ENCODE measurements around the gene DIP2A.
"Not testable (repeated sequence)": the region's sequence is repeated elsewhere in the genome, so short reads cannot be mapped to it uniquely, and the experiment has no call there.

The DIP2A gene

DNA sequence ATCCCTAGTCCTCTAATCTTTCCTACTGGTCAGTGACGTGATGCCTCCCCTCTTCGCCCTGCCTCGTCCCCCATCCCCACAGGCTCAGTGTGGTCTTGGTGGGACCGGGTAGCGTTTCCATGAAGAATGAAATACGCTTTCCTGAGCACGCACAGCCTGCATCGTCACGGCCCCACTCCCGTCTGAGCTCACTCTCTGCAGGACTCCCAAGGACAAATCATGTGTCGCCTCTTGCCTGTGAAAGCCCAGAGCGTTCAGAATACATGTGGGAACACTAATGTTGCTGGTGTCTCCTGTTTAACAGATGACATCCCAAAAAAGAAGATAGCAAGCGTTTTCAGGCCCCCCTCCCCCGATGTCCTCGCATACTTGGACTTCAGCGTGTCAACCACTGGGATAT lies 97.0 kb downstream of the DIP2A start:
- no peak for DNase-seq (ENCODE audit: low read depth)

DNA sequence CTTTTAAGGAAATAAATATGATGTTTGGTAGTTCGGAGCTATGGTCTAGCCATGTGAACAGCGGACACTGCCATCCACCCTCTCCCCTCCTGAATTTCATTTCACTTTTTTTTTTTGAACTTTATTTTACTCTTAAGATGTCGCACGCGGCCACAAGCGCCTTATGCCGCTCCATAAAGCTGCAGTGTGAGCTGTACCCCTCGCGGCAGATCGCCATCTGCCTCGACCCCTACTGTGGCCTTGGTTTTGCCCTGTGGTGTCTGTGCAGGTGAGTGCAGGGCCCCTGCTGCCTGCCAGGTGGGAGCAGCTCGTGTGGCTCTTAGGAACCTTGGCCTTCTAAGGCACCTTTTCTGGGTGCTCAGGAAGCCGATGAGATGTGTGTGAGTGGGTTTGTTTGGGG lies 98.1 kb downstream of the DIP2A start:
- DNase-seq (ENCODE audit: low read depth): no peak

DNA sequence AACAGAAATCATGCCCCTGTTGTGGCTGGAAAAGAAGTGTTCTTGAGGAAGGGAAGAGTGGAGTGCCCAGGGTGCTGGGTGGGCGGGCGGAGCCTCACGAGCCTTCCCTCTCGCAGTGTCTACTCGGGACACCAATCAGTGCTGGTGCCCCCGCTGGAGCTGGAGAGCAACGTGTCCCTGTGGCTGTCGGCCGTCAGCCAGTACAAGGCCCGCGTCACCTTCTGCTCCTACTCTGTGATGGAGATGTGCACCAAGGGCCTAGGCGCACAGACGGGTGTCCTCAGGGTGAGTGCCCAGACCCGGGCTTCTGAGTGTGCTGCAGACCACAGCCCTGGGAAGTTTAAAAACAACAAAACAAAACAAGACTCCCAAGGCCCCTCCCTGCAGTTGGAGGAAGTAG lies 98.8 kb downstream of the DIP2A start:
- DNase-seq (ENCODE audit: low read depth): no peak

DNA sequence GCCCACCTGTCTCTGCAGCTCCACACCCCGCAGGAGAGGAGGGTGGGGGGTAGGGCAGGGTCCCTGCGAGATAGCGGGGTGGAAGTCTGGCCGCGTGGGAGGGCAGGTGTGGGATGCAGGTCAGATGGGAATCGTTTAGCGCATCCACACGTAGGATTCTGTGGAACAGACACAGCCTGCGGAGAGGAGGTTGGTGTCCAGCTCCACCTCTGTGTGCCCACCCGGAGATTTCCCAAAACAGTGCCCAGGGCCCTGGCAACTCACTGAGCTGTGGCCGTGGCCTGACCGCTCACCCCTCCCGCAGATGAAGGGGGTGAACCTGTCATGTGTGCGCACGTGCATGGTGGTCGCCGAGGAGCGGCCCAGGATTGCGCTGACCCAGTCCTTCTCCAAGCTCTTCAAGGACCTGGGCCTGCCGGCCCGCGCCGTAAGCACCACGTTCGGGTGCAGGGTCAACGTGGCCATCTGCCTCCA lies 99.3 kb downstream of the DIP2A start:
- no peak for DNase-seq (ENCODE audit: low read depth)

DNA sequence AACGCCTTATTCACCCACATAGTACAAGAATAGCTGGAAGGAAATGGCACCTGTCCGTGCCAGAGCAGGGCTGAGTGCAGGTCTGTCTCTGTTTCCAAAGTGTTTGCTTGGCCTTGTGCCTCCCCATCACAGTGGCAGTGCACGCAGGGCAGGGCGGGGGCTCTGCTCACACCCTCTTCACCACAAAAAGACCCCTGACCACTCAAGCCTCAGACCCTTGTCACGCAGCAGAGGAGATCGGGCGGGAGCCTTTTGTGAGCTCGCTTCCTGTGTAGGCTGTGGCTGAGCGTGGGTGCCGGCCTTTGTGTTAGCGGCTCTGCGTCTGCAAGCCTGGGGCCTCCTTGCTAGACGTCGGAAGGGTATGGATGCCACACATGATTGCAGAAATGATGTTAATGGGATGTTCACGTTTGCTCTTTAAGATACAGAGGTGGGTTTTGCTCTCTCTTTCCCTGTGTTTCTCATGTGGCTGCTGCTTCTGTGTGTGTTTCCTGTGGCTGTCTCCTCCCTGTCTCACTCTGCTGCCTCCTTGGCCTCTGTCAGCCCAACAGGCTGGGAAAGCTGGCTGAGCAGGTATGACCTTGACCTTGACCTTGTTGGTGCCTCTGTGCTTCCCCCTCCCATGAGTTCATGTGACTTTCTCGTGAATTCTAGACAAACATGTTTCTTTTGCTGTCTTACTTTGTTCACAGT lies 100.7 kb downstream of the DIP2A start:
- DNase-seq (ENCODE audit: low read depth): peak; percentile 31

DNA sequence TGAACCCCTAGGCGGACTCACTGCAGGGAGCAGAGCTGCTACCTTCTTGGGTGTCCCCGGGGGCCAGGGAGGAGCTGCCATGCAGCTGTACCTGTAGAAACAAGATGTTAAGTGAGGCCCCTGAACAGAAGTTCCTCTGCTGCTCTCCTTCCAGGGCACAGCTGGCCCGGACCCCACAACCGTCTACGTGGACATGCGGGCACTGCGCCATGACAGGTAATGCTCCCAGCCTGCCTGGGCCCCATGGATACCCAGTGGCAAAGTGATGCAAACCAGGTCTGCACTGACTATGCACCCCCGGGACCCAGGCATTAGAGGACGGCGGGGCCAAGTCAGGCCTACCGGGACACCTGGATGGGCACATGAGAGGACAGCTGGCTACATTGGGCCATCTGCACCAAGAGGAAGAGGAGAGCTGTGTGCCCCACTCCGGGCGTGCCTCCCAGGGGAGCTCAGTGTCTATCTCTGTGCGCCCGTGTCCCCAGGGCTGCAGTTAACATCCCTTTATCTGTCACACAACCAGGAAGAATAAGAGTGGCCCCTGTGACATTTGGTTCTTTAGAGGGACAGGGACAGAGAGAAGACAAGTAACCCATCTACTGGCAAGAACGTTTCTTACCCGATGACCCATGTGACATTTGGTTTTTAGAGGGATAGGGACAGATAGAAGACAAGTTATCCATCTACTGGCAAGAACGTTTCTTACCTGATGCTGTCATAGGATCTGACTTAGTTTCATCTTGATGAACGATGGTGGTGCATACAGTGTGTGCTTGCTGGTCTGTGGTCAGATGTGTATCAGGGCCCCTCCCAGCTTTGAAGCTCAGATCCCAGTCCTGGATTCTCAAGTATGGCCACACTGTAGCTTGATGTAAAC lies 102.1 kb downstream of the DIP2A start:
- no peak for DNase-seq (ENCODE audit: low read depth)

DNA sequence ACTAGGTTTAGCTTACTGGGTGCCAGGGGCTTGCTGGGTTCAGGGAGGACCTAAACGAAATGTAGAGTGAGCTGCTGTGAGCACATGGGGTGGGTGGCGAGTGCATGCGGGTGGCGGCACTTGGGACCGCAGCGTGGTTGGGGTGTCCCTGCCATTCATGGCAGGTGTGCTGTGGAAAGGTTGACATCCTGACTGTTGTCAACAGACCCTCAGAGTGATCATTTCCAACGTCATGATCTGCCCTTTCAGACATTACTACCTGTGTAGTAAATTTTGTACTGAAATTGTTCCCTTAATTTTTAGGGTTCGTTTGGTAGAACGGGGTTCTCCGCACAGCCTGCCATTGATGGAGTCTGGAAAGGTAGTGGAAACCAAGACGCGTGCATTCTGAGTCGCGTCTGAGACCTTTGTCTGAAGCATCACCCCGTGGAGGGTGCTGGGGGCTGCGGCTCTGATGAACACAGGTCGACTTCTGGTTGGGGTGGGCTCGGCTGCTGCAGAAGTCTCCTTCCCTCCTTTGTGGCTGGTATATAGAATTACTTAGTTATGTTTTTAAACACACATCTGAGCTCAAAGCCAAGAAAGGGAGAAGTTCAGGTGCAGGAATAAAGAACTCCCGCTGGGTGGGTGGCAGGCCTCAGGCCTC lies 102.9 kb downstream of the DIP2A start:
- DNase-seq (ENCODE audit: low read depth): no peak

DNA sequence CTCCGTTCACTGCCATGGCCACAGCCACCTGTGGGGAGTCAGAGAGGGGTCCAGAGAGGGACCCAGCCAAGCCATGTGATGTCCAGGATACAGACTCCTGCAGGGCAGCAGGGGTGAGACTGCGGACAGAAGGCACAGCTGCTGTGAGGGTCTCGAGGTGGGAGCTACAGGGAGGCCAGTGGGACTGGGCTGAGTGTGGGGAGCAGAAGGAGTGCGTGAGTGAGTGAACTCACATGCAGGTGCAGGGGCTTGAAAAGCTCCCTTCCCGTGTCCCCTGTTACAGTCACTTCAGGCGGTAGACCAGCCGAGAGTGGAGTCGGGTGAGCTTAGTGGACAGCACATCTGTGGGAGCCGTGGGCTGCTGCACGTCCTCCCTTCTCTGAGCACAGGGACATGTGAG lies 103.8 kb downstream of the DIP2A start:
- DNase-seq (ENCODE audit: low read depth): no peak

DNA sequence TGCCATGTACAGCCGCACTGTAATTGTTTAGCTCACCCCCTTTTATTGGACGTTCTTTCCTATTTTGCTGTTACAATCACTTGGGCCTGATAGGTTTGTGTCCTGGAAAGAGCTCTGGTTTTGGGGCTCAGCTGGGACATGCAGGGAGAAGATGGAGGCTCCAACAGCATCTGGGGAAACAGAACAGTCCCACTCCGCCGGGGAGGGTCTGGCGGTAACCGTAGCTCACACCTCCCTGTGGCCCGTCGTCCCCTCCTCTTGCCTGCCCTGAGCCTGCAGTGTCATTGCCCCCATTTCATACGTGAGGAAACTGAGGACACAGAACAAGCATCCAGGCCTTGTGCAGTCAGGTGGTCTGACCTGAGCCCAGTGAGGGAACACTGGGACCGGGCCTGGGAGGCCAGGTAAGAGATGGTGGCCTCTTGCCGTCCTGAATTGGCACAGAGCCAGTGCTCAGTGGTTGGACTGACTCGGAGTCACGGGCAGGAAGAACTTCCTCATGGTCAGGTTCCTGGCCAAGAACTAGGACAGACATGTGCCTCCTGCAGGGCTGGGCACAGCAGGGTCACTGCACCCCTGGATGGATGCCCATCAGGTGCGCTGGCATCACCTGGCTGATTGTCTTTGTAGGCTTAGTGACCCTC lies 104.4 kb downstream of the DIP2A start:
- no peak for DNase-seq (ENCODE audit: low read depth)

DNA sequence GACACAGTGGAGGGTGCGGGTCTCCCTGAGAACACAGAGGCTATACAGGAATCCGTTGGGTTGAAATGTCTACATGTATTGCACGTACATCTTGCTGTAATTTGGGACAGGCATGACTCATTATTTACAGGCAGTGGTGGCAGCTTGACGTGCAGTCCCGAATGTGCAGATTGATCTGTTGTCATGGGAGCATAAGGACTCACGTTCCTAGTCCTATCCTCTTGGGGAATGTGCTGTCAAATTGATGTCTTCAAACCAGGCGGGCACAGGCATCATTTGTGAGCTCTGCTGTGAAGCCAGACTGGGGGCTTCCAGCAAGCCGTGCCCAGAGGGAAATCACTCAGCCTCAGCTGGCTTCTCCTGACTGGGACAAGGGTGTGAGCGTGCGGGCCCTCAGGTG lies 105.7 kb downstream of the DIP2A start:
- no peak for DNase-seq (ENCODE audit: low read depth)

DNA sequence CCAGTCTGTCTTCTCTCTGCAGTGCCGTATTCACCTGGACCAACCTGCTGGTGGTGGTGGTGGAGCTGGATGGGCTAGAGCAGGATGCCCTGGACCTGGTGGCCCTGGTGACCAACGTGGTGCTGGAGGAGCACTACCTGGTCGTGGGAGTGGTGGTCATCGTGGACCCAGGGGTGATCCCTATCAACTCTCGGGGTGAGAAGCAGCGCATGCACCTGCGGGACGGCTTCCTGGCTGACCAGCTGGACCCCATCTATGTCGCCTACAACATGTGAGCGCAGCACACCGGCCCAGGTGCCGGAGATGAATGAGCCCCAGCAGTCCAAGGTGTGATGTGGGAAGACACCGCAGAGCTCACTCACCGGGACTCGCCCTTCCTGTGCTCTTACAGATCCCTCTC lies 108.7 kb downstream of the DIP2A start:
- DNase-seq (ENCODE audit: low read depth): no peak

DNA sequence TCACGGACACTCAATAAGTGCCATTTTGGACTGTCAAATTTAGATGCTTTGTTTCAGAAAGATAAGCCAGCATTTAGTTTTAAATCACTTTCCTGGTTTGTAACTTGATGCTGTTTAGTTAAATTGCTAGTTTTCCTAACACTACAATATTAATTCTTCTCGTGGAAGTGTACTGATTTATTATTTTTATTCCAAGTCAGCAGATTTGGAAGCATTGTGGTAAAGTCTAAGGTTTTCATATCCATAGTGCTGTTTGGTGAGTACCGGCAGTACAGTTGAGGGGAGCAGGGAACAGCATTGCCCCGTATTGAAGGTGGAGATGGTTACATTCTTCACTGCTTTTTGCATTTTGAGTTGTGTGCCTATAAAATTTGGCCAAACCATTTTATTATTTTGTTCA lies 109.9 kb downstream of the DIP2A start:
- no peak for DNase-seq (ENCODE audit: low read depth)

DNA sequence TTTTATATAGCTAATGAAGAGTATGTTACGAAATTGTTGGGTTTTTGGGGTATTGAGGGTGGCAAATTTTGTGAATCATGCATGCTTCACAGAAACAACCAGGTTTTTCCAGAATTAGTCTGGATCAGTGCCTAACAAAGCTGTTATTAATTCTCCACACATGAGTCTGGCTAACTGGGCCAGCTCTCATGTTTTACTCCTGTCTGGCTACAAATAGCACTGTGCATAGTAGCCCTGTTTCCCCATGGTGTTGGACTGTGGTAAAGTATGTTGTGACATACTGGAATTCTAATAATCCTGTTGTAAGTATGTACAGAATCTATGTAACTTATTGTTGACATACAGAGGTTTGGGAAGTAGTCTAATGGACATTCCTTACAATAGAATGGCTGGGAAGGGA lies 110.4 kb downstream of the DIP2A start:
- DNase-seq (ENCODE audit: low read depth): no peak

DNA sequence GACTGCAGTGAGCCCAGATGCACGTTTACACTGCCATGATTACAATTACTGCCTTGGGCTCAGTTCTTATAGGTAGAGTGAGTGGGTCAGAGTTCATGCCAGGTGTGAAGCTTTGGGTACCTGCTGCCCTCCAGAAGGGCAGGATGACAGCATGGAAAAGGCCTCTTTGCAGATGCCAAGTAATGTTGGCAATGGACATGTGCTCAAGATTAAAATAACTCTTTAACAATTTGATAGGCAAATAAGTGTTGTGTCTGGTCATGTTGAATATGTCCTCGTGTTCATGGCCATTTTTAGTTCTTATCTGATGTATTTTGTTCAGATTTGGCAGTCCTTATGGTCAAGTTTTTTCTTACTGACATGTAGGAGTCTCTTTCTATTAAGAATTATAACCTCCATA lies 111.4 kb downstream of the DIP2A start:
- DNase-seq (ENCODE audit: low read depth): no peak

DNA sequence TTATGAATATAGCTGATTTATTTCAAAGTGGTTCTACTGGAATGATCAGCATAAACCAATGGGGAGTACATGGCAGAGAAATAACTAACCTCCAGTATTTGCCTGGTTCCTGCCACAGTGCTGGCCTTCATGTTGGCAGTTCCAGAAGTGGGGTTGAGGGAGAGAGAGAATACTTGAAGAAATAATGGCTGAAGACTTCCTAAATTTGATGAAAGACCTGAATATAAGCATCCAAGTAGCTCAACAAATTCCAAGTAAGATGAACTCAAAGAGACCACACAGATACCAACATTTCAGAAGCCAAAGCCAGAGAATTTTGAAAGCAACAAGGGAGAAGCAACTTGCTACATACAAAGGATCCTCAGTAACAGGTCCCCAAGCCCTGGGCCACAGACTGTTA lies 111.9 kb downstream of the DIP2A start:
- DNase-seq (ENCODE audit: low read depth): no peak

DNA sequence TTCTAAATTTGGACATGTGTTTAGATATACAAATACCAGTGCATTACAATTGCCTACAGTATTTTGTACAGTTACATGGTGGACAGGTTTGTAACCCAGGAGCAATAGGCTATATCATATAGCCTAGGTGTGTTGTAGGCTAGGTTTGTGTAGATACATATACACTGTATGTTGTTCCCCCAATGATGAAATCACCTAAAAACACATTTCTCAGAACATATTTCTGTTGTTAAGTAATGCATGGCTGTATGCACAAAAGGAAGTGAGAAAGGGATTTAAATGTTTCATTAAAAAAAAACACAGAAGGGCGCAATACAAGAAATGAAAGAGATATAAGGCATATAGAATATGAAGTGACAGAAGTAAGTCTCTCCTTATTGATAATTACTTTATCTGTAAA lies 114.2 kb downstream of the DIP2A start:
- no peak for DNase-seq (ENCODE audit: low read depth)

DNA sequence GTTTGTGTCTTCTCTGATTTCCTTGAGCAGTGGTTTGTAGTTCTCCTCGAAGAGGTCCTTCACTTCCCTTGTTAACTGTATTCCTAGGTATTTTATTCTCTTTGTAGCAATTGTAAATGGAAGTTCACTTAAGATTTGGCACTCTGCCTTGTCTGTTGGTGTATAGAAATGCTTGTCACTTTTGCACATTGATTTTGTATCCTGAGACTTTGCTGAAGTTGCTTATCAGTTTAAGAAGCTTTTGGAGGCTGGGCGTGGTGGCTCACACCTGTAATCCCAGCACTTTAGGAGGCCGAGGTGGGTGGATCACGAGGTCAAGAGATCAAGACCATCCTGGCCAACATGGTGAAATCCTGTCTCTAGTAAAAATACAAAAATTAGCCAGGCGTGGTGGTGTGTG lies 119.1 kb downstream of the DIP2A start:
- DNase-seq (ENCODE audit: low read depth): not testable (repeated sequence)

DNA sequence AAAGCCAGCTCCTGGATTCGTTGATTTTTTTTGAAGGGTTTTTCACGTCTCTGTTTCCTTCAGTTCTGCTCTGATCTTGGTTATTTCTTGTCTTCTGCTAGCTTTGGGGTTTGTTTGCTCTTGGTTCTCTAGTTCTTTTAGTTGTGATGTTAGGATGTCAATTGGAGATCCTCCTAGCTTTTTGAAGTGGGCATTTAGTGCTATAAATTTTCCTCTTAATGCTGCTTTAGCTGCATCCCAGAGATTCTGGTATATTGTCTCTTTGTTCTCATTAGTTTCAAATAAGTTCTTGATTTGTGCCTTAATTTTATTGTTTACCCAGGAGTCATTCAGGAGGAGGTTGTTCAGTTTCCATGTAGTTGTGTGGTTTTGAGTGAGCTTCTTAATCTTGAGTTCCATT lies 120.7 kb downstream of the DIP2A start:
- DNase-seq (ENCODE audit: low read depth): not testable (repeated sequence)

DNA sequence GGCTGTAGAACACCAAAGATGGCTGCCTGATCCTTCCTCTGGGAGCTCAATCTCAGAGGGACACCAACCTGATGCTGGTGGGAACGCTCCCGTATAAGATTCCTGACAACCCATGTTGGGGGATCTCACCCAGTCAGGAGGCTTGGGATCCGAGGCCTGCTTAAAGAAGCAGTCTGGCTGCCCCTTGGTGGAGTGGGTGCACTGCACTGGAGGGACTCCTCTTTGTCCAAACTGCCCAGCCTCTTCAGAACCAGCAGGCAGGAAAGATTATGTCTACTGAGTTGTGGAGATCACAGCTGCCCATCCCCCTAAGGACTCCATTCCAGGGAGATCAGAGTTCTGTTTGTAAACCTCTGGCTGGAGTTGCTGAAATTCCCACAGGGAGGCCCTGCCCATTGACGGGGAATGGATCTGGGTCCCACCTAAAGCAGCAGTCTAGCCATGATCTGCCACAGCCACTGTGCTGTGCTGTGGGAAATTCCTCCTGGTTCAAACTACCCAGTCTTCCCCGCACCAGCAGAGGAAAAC lies 123.2 kb downstream of the DIP2A start:
- DNase-seq (ENCODE audit: low read depth): no peak

DNA sequence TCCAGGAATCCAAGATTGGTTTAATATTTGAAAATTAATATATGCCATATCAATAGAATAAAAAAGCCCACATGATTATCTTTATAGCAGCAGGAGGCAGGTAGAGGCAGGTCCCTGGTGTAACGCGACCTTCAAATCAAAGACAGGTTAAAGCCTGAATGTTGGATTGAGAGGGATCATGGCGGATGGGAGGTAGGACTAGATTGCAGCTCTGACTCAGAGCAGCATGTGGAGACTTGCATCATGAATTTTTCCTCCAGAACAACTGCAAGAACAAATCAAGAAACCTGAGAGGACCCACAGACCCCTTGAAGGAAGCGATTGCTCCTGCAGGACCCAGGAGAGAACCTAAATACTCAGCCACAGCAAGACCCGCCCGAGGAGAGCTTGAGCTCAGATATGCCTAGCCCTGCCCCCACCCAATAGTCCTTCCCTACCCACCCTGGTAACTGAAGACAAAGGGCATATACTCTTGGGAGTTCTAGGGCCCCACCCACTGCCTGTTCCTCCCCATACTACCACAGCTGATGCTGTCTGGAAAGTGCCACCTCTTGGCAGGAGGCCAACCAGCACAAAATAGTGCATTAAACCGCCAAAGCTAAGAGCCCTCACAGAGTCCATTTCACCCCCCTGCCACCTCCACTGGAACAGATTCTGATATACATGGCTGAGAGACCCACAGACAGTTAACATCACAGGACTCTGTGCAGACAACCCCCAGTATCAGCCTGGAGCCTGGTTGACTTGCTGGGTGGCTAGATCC lies 126.7 kb downstream of the DIP2A start:
- DNase-seq (ENCODE audit: low read depth): no peak

DNA sequence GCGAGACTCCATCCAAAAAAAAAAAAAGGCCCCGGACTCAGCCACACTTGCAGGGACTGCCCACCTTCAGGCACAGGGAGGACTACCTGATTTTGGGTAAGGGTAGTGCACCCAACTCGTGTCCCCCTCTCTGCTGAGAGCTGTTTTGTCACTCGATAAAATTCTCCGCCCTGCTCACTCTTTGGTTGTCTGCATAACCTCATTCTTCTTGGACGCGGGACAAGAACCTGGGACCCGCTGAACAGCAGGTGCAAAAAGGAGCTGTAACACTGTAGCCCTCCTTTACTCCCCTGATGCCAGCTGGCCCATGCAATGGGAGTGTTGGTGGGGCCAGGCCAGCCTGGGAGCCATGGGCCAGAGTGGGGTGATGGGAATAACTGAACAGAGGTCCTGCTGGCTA lies 135.6 kb downstream of the DIP2A start:
- DNase-seq (ENCODE audit: low read depth): no peak

DNA sequence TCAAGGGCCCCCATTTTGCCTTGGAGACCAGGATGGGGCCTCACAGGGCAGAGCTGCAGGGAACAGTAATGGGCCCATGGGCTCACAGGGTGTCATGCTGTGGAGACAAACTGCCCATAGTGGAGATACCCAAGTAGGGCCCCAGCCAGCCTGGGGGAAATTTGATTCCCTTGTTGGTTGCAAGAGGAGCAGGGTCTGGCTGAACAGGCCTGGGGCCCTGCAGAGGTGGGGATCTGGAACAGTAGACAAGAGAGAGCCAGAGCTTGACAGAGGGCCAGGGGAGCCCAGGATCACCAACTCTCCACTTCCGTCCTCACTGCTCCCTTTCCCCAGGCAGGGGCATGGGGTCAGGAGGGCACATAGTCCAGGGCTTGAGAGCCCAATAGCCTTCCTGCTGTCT lies 137.5 kb downstream of the DIP2A start:
- no peak for DNase-seq (ENCODE audit: low read depth)

All from stimulated activated CD4-positive, alpha-beta T cell treated with anti-CD3 and anti-CD28 coated beads, Interleukin-2, amount 100 ng/mL, for 4 hours (primary cell).